GM12878 (cell line): ENCODE measurements around the gene KCNC2. TPM values are rescaled to one million over a fixed set of nuclear protein-coding genes. Genes with fewer than 3 reads are reported as not detected.

Experiments
- ATAC-seq: fragments of 200-7000 bp; cut with Tn5 transposase; 3 replicates; pipeline ENCODE4 v1.9.1; 2020; ENCODE audit warnings: mild to moderate bottlenecking, moderate library complexity
- BruUV-seq: library from RNA; stranded (reverse); fragments of 400-500 nt; replicated peaks from 2 replicates; lab custom pipeline; 2021; lab: Mats Ljungman, UMichigan
- CTCF ChIA-PET: fragments of 300-600 bp; sonication (Branson Sonifier 250); formaldehyde crosslinking; extraction: SDS; loops from one replicate; lab custom pipeline; 2021; ENCODE audit warnings: inconsistent platforms; lab: Yijun Ruan, JAX
- POLR2A ChIA-PET: fragments of 350-600 bp; formaldehyde crosslinking; extraction: SDS; loops from one replicate; lab custom pipeline; 2021; ENCODE audit warnings: inconsistent platforms; lab: Charles Lee
- RAD21 ChIA-PET: fragments of 300-600 bp; sonication (Branson Sonifier 250); formaldehyde crosslinking; loops from one replicate; lab custom pipeline; 2023; ENCODE audit warnings: antibody characterized with exemption; ENCODE audit not compliant: unreplicated experiment; lab: Charles Lee
- SMC1A ChIA-PET: fragments of 300-600 bp; sonication (Branson Sonifier 250); formaldehyde crosslinking; loops from one replicate; lab custom pipeline; 2023; ENCODE audit not compliant: unreplicated experiment, uncharacterized antibody; lab: Charles Lee
- DNase-seq: peaks from one replicate; pipeline ENCODE4 v3.0.0-alpha.2; 2011; ENCODE audit warnings: low read depth, low spot score
- FAIRE-seq: peaks from 3 replicates; lab custom pipeline; 2011; peaks lifted over from hg19 to GRCh38; lab: Jason Lieb, UNC
- H2AFZ ChIP-seq: 2 replicates; pipeline ENCODE4 v1.6.0; 2011; ENCODE audit warnings: low read depth, low read length, control low read depth; ENCODE audit not compliant: control insufficient read depth
- H3K27ac ChIP-seq: 2 replicates; pipeline ENCODE4 v1.5.1; 2011; ENCODE audit warnings: control low read depth; ENCODE audit not compliant: control insufficient read depth, insufficient read depth
- H3K27me3 ChIP-seq, 2 experiments: replicated peaks in 1 of 2; 2 replicates each; pipeline versions ENCODE4 v1.6.0 to v1.6.1; 2011; ENCODE audit warnings: low read length in 1 of 2; ENCODE audit not compliant: control insufficient read depth in 2 of 2, insufficient read depth in 2 of 2
- H3K36me3 ChIP-seq, 2 experiments: 2 replicates each; pipeline ENCODE4 v1.5.1; 2011; ENCODE audit warnings: low read length in 1 of 2; ENCODE audit not compliant: control insufficient read depth in 2 of 2, insufficient read depth in 2 of 2
- H3K4me1 ChIP-seq: 2 replicates; pipeline ENCODE4 v1.6.1; 2011; ENCODE audit warnings: mild to moderate bottlenecking, low read length, moderate library complexity, mixed read lengths; ENCODE audit not compliant: control insufficient read depth, insufficient read depth
- H3K4me2 ChIP-seq: 2 replicates; pipeline ENCODE4 v1.6.0; 2011; ENCODE audit warnings: control low read depth; ENCODE audit not compliant: control insufficient read depth, insufficient read depth
- H3K4me3 ChIP-seq: fragments of 200-600 bp; sonication (generic); 2 replicates; pipeline ENCODE4 v1.5.1; 2016
- H3K79me2 ChIP-seq: 2 replicates; pipeline ENCODE4 v1.6.0; 2011; ENCODE audit warnings: low read length; ENCODE audit not compliant: control insufficient read depth, insufficient read depth
- H3K9ac ChIP-seq: 2 replicates; pipeline ENCODE4 v1.8.0; 2011; ENCODE audit warnings: low read length, control low read depth, mixed read lengths; ENCODE audit not compliant: control insufficient read depth, insufficient read depth
- H3K9me3 ChIP-seq: replicated peaks from 3 replicates; pipeline ENCODE4 v1.5.1; 2011; ENCODE audit warnings: mild to moderate bottlenecking, low read length; ENCODE audit not compliant: control insufficient read depth, insufficient read depth
- H4K20me1 ChIP-seq: 2 replicates; pipeline ENCODE4 v1.6.0; 2011; ENCODE audit not compliant: control insufficient read depth, insufficient read depth
- BACH1 ChIP-seq: fragments of 450-650 bp; IDR thresholded peaks from 2 replicates; pipeline ENCODE4 v1.6.1; 2017; ENCODE audit warnings: mild to moderate bottlenecking, borderline replicate concordance
- CBX5 ChIP-seq: sonication (generic); IDR thresholded peaks from 2 replicates; pipeline ENCODE4 v1.6.1; 2016; ENCODE audit warnings: low read depth, moderate library complexity, mild to moderate bottlenecking, inconsistent platforms
- CEBPB ChIP-seq, 2 experiments: fragments of 150-350 bp in 1 of 2; IDR thresholded peaks; 2 replicates each; pipeline ENCODE4 v1.6.1; 2012 to 2014; ENCODE audit warnings: low read depth in 2 of 2, low read length in 2 of 2, borderline replicate concordance in 1 of 2, inconsistent platforms in 1 of 2
- DPF2 ChIP-seq: fragments of 450-650 bp; IDR thresholded peaks from 2 replicates; pipeline ENCODE4 v1.6.1; 2017; ENCODE audit warnings: mild to moderate bottlenecking
- GATAD2B ChIP-seq: fragments of 450-650 bp; conservative IDR thresholded peaks from 2 replicates; pipeline ENCODE4 v1.6.1; 2017; ENCODE audit warnings: low read depth, mild to moderate bottlenecking, moderate library complexity
- IKZF2 ChIP-seq, 2 experiments: fragments of 450-650 bp; IDR thresholded peaks; 2 replicates each; pipeline ENCODE4 v1.6.1; 2017; ENCODE audit warnings: mild to moderate bottlenecking in 2 of 2, moderate library complexity in 2 of 2
- KLF5 ChIP-seq: fragments of 450-650 bp; IDR thresholded peaks from 2 replicates; pipeline ENCODE4 v1.6.1; 2014; ENCODE audit warnings: mild to moderate bottlenecking; ENCODE audit not compliant: partially characterized antibody
- MAX ChIP-seq: IDR thresholded peaks from 2 replicates; pipeline ENCODE4 v1.6.1; 2012; ENCODE audit warnings: low read depth, low read length, improper control_type of control experiment
- NFYA ChIP-seq: IDR thresholded peaks from 2 replicates; pipeline ENCODE4 v1.6.1; 2011; ENCODE audit warnings: low read depth, mild to moderate bottlenecking, low read length, improper control_type of control experiment, borderline replicate concordance
- POLR2AphosphoS2 ChIP-seq: IDR thresholded peaks from 2 replicates; pipeline ENCODE4 v1.6.1; 2011; ENCODE audit warnings: low read depth, mild to moderate bottlenecking, low read length, improper control_type of control experiment, moderate library complexity
- POLR2AphosphoS5 ChIP-seq: IDR thresholded peaks from 2 replicates; pipeline ENCODE4 v1.6.1; 2011; ENCODE audit warnings: mild to moderate bottlenecking, low read length, inconsistent platforms
- RFX5 ChIP-seq: IDR thresholded peaks from 2 replicates; pipeline ENCODE4 v1.6.1; 2011; ENCODE audit warnings: low read depth, low read length, improper control_type of control experiment
- ZNF687 ChIP-seq: fragments of 450-650 bp; IDR thresholded peaks from 2 replicates; pipeline ENCODE4 v1.6.1; 2017; ENCODE audit warnings: mild to moderate bottlenecking, moderate library complexity
- WGBS: methylation state at CpG from one replicate; pipeline ENCODE4 v1.1.6; 2016; ENCODE audit warnings: low lambda C conversion rate; ENCODE audit not compliant: insufficient replicate concordance, insufficient coverage; ENCODE audit errors: missing lambda C conversion rate; 5-methylcytosine and 5-hydroxymethylcytosine counted together
- in situ Hi-C: fragments of 300-500 bp; cut with MboI; formaldehyde crosslinking; loops from 9 replicates; pipeline ENCODE4 v1.14.3; 2018; ENCODE audit warnings: mixed read lengths
- intact Hi-C: fragments of 100-400 bp; cut with micrococcal nuclease; formaldehyde crosslinking; loops from one replicate; pipeline ENCODE4 v1.14.2; 2022; ENCODE audit not compliant: unreplicated experiment
- polyA plus RNA-seq, 11 experiments: library from polyadenylated mRNA; depleted of rRNA in 4 of 11; unstranded in 6 of 11; stranded (reverse) in 5 of 11; fragments of >200 nt; fragmentation: Nextera tagmentation in 4 of 11; fragmentation: Illumina TruSeq in 1 of 11; extraction: Ambion mirVana in 4 of 11; extraction: Trizol in 1 of 11; gene quantifications; 1 replicate in 1 of 11; 2 replicates in 10 of 11; pipeline versions ENCODE4 v1.2.1 to v1.2.3, GENCODE V29; 2011 to 2016; ENCODE audit warnings: inconsistent platforms in 2 of 11, missing spikeins in 2 of 11, low read depth in 1 of 11
- total RNA-seq, 4 experiments: library from RNA; depleted of rRNA in 3 of 4; stranded (reverse); fragments of >200 nt in 3 of 4; fragmentation: Illumina TruSeq in 1 of 4; extraction: Trizol in 1 of 4; gene quantifications; 2 replicates each; pipeline versions ENCODE4 v1.2.1 to v1.2.3, GENCODE V29; 2013 to 2021
- TF ChIP-seq, protein P1 (sequence below): fragments of 450-650 bp; IDR thresholded peaks from 2 replicates; pipeline ENCODE4 v1.6.1; 2017; ENCODE audit warnings: mild to moderate bottlenecking, low read depth, inconsistent platforms; ENCODE audit not compliant: poor library complexity, severe bottlenecking
- TF ChIP-seq, protein P2 (sequence below): fragments of 450-650 bp; formaldehyde crosslinking; IDR thresholded peaks from 2 replicates; pipeline ENCODE4 v1.5.0; 2022; ENCODE audit warnings: mild to moderate bottlenecking, missing genetic modification characterization

KCNC2 gene
- total and polyA plus RNA-seq, 10 of the 15 experiments (the other 5 are each of a cell fraction or from before 2014, with no cell fraction given), result 0.03 to 2.3 (median 0.08) TPM; not detected in 7

DNA sequence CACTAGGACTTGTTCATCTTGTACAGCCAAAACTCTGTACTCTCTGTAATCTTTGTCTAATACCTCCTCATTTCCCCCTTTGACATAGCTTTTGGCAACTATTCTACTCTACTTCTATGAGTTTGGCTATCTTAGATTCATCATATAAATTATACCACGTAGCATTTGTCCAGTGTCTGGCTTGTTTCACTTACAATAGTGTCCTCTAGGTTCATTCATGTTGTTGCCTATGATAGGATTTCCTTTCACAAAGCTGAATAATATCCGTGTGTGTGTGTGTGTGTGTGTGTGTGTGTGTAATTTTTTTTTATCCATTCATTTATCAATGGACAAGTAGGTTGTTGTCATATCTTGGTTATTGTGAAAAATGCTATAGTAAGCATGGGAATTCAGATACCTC is 209.5 kb downstream of the KCNC2 start:
- H3K4me1 ChIP-seq, result no peaks in the 10 kb centered on the region
- no peaks in the 10 kb centered on the region for H3K9me3 ChIP-seq
- BruUV-seq, result no TSS peak
- RAD21 ChIA-PET, result interaction anchor here (2.1 kb wide), 1 partner anchor 10 kb away, joined by 7 read pairs; no protein-coding TSS in a partner anchor
- H3K27me3 ChIP-seq, result no peaks in the 10 kb centered on the region
- no peaks in the 10 kb centered on the region for H3K79me2 ChIP-seq
- POLR2A ChIA-PET, result interaction anchor here (0.6 kb wide), 1 partner anchor 923 kb away, joined by 3 read pairs; no protein-coding TSS in a partner anchor
- no peaks in the 10 kb centered on the region for H3K36me3 ChIP-seq
- SMC1A ChIA-PET, result interaction anchor here (0.6 to 2.0 kb wide), 10 partner anchors 9 to 57 kb away, joined by 3 to 10 read pairs (median 3); no protein-coding TSS in a partner anchor
- no peak overlapping the region for H3K4me2 ChIP-seq
- no peak overlapping the region for H3K4me3 ChIP-seq
- no peak overlapping the region for H3K27ac ChIP-seq
- no peak overlapping the region for H3K9ac ChIP-seq
- CTCF ChIA-PET, result interaction anchor here (0.7 to 1.0 kb wide), 3 partner anchors 44 to 154 kb away, joined by 3 to 4 read pairs (median 3); no protein-coding TSS in a partner anchor
- in situ Hi-C loops, result no loop called here
- intact Hi-C loops, result no loop called here
- DNase-seq, result no peak
- peak; percentile 61 for ATAC-seq
- WGBS, result 0% methylated on average over 2 of the region's 2 CpGs
- FAIRE-seq, result no peak
- H4K20me1 ChIP-seq, result no peaks in the 10 kb centered on the region
- H2AFZ ChIP-seq, result no peak overlapping the region
- TF ChIP-seq RFX5, result no peak
- TF ChIP-seq ZNF687, result no peak
- TF ChIP-seq, protein P1, sequence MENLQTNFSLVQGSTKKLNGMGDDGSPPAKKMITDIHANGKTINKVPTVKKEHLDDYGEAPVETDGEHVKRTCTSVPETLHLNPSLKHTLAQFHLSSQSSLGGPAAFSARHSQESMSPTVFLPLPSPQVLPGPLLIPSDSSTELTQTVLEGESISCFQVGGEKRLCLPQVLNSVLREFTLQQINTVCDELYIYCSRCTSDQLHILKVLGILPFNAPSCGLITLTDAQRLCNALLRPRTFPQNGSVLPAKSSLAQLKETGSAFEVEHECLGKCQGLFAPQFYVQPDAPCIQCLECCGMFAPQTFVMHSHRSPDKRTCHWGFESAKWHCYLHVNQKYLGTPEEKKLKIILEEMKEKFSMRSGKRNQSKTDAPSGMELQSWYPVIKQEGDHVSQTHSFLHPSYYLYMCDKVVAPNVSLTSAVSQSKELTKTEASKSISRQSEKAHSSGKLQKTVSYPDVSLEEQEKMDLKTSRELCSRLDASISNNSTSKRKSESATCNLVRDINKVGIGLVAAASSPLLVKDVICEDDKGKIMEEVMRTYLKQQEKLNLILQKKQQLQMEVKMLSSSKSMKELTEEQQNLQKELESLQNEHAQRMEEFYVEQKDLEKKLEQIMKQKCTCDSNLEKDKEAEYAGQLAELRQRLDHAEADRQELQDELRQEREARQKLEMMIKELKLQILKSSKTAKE, result no peak
- TF ChIP-seq BACH1, result no peak
- no peak for TF ChIP-seq CBX5
- TF ChIP-seq POLR2AphosphoS5, result no peak
- no peak for TF ChIP-seq NFYA
- no peak for TF ChIP-seq POLR2AphosphoS2
- TF ChIP-seq GATAD2B, result no peak
- no peak for TF ChIP-seq MAX
- TF ChIP-seq, protein P2, sequence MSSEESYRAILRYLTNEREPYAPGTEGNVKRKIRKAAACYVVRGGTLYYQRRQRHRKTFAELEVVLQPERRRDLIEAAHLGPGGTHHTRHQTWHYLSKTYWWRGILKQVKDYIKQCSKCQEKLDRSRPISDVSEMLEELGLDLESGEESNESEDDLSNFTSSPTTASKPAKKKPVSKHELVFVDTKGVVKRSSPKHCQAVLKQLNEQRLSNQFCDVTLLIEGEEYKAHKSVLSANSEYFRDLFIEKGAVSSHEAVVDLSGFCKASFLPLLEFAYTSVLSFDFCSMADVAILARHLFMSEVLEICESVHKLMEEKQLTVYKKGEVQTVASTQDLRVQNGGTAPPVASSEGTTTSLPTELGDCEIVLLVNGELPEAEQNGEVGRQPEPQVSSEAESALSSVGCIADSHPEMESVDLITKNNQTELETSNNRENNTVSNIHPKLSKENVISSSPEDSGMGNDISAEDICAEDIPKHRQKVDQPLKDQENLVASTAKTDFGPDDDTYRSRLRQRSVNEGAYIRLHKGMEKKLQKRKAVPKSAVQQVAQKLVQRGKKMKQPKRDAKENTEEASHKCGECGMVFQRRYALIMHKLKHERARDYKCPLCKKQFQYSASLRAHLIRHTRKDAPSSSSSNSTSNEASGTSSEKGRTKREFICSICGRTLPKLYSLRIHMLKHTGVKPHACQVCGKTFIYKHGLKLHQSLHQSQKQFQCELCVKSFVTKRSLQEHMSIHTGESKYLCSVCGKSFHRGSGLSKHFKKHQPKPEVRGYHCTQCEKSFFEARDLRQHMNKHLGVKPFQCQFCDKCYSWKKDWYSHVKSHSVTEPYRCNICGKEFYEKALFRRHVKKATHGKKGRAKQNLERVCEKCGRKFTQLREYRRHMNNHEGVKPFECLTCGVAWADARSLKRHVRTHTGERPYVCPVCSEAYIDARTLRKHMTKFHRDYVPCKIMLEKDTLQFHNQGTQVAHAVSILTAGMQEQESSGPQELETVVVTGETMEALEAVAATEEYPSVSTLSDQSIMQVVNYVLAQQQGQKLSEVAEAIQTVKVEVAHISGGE (CRISPR knock-in tag), result no peak
- no peak for TF ChIP-seq DPF2
- TF ChIP-seq CEBPB (IDR thresholded peaks at IDR 0.05; ENCODE audit: borderline replicate concordance in 1 of 2, low read depth in 2 of 2, low read length in 2 of 2), result no peak
- no peak for TF ChIP-seq KLF5
- no peak for TF ChIP-seq IKZF2 (IDR thresholded peaks at IDR 0.05)
